ENCODE data around the gene KCNIP3.
"Not testable (repeated sequence)": the region's sequence is repeated elsewhere in the genome, so short reads cannot be mapped to it uniquely, and the experiment has no call there.

KCNIP3 gene

DNA sequence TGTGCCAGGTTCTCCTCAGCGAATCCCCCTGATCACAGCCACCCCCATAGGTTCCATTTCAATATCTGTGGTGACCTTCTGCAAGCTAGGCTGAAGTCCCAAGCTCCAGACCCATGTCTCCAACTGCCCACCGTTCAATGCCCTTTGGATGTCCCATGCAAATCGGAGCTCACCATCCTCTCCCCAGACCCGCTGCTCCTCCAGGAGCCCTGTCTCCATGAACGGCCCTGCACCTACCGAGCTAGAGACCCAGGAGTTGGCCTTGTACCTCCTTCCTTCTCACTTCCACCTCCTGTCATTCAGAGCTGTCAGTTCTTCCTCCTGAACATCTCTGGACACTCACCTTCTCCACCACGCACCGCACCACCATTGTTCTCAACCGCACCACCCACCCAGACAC, 104.3 kb downstream of the KCNIP3 start:
- no peaks in the 10 kb centered on the region for H3K9me3 ChIP-seq (ENCODE audit: insufficient read depth, low read depth, low read length)
- peak overlapping the region; percentile 86 for H3K4me3 ChIP-seq (ENCODE audit: low read length)
- WGBS = 83% methylated on average over 9 of the region's 9 CpGs
- H3K9ac ChIP-seq (ENCODE audit: low read depth, low read length) = no peak overlapping the region
- H3K27ac ChIP-seq (ENCODE audit: low read depth, low read length) = no peak overlapping the region
- H3K27me3 ChIP-seq (ENCODE audit: insufficient read depth, low read length) = peaks cover 5% of the 10 kb centered on the region; the same call in 1 of the 2 replicates
- peaks cover 6% of the 10 kb centered on the region; the same call in 1 of the 2 replicates for H3K4me1 ChIP-seq (ENCODE audit: insufficient read depth, low read length)
- 0 out of 2 replicates have a peak, but pooled peaks cover 3% of the 10 kb centered on the region for H3K36me3 ChIP-seq (ENCODE audit: insufficient read depth, low read length)

DNA sequence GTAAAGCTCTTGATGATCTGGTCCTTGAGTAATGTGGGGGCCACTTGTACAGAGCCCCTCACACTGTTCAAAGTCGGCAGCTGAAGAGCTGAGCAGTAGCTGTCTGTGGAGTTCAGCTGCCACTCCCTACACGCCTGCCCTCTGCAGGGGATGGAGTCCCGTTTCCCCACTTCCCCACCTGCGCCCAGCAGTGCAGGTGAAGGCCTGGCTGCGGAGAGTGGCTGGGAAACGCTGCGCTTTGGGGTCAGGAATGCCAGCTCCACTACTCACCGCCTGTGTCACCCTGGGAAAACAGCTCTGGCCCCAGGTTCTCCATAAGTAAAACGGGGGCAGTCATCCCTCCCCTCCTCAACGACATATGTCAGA, 104.8 kb downstream of the KCNIP3 start:
- not testable (repeated sequence) for H3K27ac ChIP-seq (ENCODE audit: low read depth, low read length); H3K27me3 ChIP-seq (ENCODE audit: insufficient read depth, low read length); H3K36me3 ChIP-seq (ENCODE audit: insufficient read depth, low read length); H3K4me1 ChIP-seq (ENCODE audit: insufficient read depth, low read length); H3K9me3 ChIP-seq (ENCODE audit: insufficient read depth, low read depth, low read length)
- 1% methylated on average over 10 of the region's 10 CpGs for WGBS
- peak overlapping the region; percentile 84 for H3K9ac ChIP-seq (ENCODE audit: low read depth, low read length)
- peak overlapping the region; percentile 86 for H3K4me3 ChIP-seq (ENCODE audit: low read length)

GRCh38 chr2:95402370-95403203, 105.4 kb downstream of the KCNIP3 start, which contains the start of gene FAHD2A:
Gene FAHD2A (plus strand): TSS chr2:95402708. CDS start chr2:95405559, 2,851 bp downstream.
- WGBS = under 1% methylated on average over 64 of the region's 64 CpGs
- Histone ChIP-seq H3K4me3 (ENCODE audit: low read length) (peak within 1 kb of the TSS; percentile 86), H3K27ac (ENCODE audit: low read depth, low read length) (peak within 1 kb of the TSS; percentile 24; the same call in 1 of the 2 replicates), H3K27me3 (ENCODE audit: insufficient read depth, low read length) (peaks cover 5% of the 10 kb centered on the region; the same call in 1 of the 2 replicates), H3K9me3 (ENCODE audit: insufficient read depth, low read depth, low read length) (no peaks in the 10 kb centered on the region), H3K36me3 (ENCODE audit: insufficient read depth, low read length) (peaks cover 9% of the 10 kb centered on the region), H3K4me1 (ENCODE audit: insufficient read depth, low read length) (peaks cover 6% of the 10 kb centered on the region; the same call in 1 of the 2 replicates), H3K9ac (ENCODE audit: low read depth, low read length) (peak within 1 kb of the TSS; percentile 84)

GRCh38 chr2:95403204-95403721, 106.1 kb downstream of the KCNIP3 start:
- Histone ChIP-seq H3K9ac (ENCODE audit: low read depth, low read length) (peak overlapping the region; percentile 84), H3K36me3 (ENCODE audit: insufficient read depth, low read length) (peaks cover 15% of the 10 kb centered on the region), H3K4me3 (ENCODE audit: low read length) (peak overlapping the region; percentile 86)
- not testable (repeated sequence) for H3K27me3 ChIP-seq (ENCODE audit: insufficient read depth, low read length); H3K9me3 ChIP-seq (ENCODE audit: insufficient read depth, low read depth, low read length); H3K4me1 ChIP-seq (ENCODE audit: insufficient read depth, low read length); H3K27ac ChIP-seq (ENCODE audit: low read depth, low read length)
- WGBS = 7% methylated on average over 5 of the region's 5 CpGs

GRCh38 chr2:95403824-95404223, 106.7 kb downstream of the KCNIP3 start:
- Histone ChIP-seq H3K36me3 (ENCODE audit: insufficient read depth, low read length) (peaks cover 17% of the 10 kb centered on the region), H3K4me3 (ENCODE audit: low read length) (peak overlapping the region; percentile 86; the same call in 1 of the 2 replicates)
- not testable (repeated sequence) for H3K9me3 ChIP-seq (ENCODE audit: insufficient read depth, low read depth, low read length); H3K27me3 ChIP-seq (ENCODE audit: insufficient read depth, low read length); H3K9ac ChIP-seq (ENCODE audit: low read depth, low read length); H3K27ac ChIP-seq (ENCODE audit: low read depth, low read length); H3K4me1 ChIP-seq (ENCODE audit: insufficient read depth, low read length)
- WGBS = 92% methylated on average over 5 of the region's 5 CpGs

DNA sequence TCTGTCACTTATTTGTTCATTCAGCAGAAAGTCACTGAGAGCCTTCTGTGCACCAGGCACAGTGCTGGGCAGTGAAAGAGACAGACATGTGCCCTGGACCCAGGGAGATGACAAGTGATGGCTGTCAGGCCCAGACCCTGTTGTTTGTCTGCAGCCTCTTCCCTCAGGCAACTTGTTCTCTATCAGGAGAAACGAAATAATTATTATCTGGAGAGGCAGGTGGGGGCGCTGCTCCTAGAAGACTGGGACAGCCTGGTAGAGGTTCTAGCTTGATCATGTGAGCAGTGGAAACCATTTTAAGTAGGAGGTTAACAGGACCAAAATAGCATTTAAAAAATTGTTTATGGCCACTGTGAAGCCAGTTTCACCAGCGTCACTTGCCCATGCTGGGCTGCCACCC, 107.5 kb downstream of the KCNIP3 start:
- H3K4me1 ChIP-seq (ENCODE audit: insufficient read depth, low read length); H3K9ac ChIP-seq (ENCODE audit: low read depth, low read length); H3K4me3 ChIP-seq (ENCODE audit: low read length); H3K27ac ChIP-seq (ENCODE audit: low read depth, low read length); H3K27me3 ChIP-seq (ENCODE audit: insufficient read depth, low read length); H3K9me3 ChIP-seq (ENCODE audit: insufficient read depth, low read depth, low read length): not testable (repeated sequence)
- 83% methylated on average over 3 of the region's 3 CpGs for WGBS
- peaks cover 23% of the 10 kb centered on the region for H3K36me3 ChIP-seq (ENCODE audit: insufficient read depth, low read length)

GRCh38 chr2:95411239-95411638, 114.1 kb downstream of the KCNIP3 start:
- H3K9ac ChIP-seq (ENCODE audit: low read depth, low read length); H3K4me3 ChIP-seq (ENCODE audit: low read length); H3K27ac ChIP-seq (ENCODE audit: low read depth, low read length); H3K9me3 ChIP-seq (ENCODE audit: insufficient read depth, low read depth, low read length); H3K27me3 ChIP-seq (ENCODE audit: insufficient read depth, low read length); H3K4me1 ChIP-seq (ENCODE audit: insufficient read depth, low read length): not testable (repeated sequence)
- H3K36me3 ChIP-seq (ENCODE audit: insufficient read depth, low read length) = peaks cover 21% of the 10 kb centered on the region
- WGBS = 93% methylated on average over 5 of the region's 5 CpGs

- H3K27ac ChIP-seq (ENCODE audit: low read depth, low read length); H3K27me3 ChIP-seq (ENCODE audit: insufficient read depth, low read length); H3K4me3 ChIP-seq (ENCODE audit: low read length); H3K4me1 ChIP-seq (ENCODE audit: insufficient read depth, low read length); H3K36me3 ChIP-seq (ENCODE audit: insufficient read depth, low read length); H3K9me3 ChIP-seq (ENCODE audit: insufficient read depth, low read depth, low read length); H3K9ac ChIP-seq (ENCODE audit: low read depth, low read length): not testable (repeated sequence)
- WGBS = 51% methylated on average over 6 of the region's 9 CpGs
Observed at GRCh38 chr2:95414015-95414594, 117.0 kb downstream of the KCNIP3 start.

DNA sequence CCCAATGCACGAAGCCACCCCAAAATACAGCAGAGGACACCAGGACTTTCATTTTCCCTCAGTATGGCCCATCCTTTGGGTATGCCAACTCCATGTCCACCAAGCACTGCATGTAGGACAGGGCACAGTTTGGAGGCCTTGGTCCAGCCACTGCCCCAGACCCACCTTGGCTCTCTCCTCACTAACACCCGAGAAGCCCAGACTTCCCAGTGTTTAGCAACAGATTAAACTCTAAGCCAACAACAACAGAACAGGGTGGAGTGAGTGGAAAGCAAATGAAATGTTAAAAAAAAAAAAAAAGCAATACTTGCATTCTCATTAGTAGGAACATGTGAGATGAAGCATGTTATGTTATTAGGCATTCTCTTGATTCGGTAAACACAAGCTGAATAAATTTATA, 118.0 kb downstream of the KCNIP3 start:
- H3K9me3 ChIP-seq (ENCODE audit: insufficient read depth, low read depth, low read length); H3K27ac ChIP-seq (ENCODE audit: low read depth, low read length); H3K4me3 ChIP-seq (ENCODE audit: low read length); H3K9ac ChIP-seq (ENCODE audit: low read depth, low read length); H3K36me3 ChIP-seq (ENCODE audit: insufficient read depth, low read length); H3K27me3 ChIP-seq (ENCODE audit: insufficient read depth, low read length); H3K4me1 ChIP-seq (ENCODE audit: insufficient read depth, low read length): not testable (repeated sequence)
- WGBS = 97% methylated on average over 2 of the region's 3 CpGs

DNA sequence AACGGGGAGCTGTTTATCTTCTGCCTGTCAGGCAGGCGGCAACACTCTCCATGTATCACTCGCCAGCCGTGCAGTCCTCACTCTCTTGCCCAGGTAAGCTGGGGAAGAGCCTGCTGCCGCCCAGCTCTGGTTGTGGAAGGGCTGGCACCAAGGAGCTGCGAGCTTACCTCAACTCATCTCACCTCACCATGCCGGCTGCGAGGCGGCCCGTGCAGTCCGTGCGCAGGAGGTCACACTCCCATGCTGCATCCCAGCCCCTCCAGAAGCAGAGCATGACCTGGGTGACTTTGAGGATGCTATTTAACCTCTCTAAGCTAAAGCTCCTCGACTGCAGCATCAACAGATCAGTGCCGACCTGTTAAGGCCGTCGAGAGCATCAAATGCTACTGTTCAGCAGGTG, 118.4 kb downstream of the KCNIP3 start:
- H3K9ac ChIP-seq (ENCODE audit: low read depth, low read length); H3K27me3 ChIP-seq (ENCODE audit: insufficient read depth, low read length); H3K4me3 ChIP-seq (ENCODE audit: low read length); H3K36me3 ChIP-seq (ENCODE audit: insufficient read depth, low read length); H3K4me1 ChIP-seq (ENCODE audit: insufficient read depth, low read length); H3K9me3 ChIP-seq (ENCODE audit: insufficient read depth, low read depth, low read length); H3K27ac ChIP-seq (ENCODE audit: low read depth, low read length): not testable (repeated sequence)
- 93% methylated on average over 16 of the region's 16 CpGs for WGBS

GRCh38 chr2:95427196-95427867, 130.2 kb downstream of the KCNIP3 start:
- H3K36me3 ChIP-seq (ENCODE audit: insufficient read depth, low read length); H3K27ac ChIP-seq (ENCODE audit: low read depth, low read length); H3K4me3 ChIP-seq (ENCODE audit: low read length); H3K9ac ChIP-seq (ENCODE audit: low read depth, low read length); H3K27me3 ChIP-seq (ENCODE audit: insufficient read depth, low read length); H3K4me1 ChIP-seq (ENCODE audit: insufficient read depth, low read length); H3K9me3 ChIP-seq (ENCODE audit: insufficient read depth, low read depth, low read length): not testable (repeated sequence)
- WGBS = no CpG with 5 or more reads among the region's 30 CpGs
